HG03571 (cell line): Measurements from ENCODE around the gene ENTREP3.

ENCODE experiments used
- ATAC-seq: cut with Tn5 transposase; IDR thresholded peaks from one replicate; pipeline ENCODE4 v1.9.1; 2021; ENCODE audit not compliant: unreplicated experiment

ENTREP3 gene

DNA sequence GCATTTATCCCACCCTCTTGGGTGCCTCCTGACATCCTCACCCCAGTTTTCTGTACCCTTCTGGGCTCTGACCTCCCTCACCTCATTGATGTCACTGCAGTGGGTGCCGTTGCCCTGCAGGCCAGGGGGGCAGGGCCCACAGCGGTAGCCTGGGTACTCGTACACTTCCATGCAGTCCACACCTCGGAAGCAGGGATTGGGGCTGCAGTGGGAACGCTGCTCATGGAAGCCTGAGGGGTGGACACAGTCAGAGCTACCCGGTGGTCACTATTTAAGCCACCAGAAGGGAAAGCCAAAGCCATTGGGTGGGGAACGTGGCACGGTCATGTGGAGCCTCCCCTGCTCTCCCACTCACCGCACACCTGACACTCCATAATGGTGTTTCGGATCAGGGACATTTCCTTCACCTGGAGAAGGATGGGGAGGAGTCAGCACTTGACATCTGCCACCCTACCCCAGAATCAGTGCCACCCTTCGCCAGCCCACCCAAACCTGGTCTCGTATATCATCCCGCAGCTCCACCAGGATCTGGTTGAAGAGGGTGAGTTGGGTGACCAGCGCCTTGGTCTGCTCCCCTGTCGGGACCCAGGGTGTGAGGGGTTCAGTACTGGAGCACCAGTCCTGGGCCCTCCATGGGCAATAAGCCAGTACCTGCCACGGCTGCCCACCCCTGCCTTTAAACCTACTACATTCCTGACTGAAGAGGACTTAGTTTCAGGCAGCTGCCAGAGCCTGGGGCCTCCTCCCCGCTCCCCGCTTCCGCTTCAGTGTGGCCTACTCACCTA lies 52.4 kb downstream of the ENTREP3 start:
- ATAC-seq, result no peak

DNA sequence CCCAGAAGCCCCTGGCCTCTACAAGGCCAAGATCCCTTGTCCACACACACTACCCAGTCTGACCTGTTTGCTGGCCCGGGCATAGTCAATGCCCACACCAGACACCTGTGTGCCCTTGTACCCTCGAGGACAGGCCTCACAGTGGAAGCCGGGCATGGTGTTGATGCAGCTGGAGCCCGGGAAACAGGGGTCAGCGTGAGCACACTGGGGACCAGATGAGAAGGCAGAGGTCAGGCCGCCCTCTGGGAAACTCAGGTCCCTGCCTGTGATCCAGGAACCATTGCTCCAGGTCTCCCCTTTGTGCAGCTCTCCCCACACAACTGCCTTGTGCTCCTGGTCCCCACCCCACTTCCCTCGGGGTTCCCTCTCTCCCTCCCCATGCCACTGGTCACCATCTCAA lies 53.1 kb downstream of the ENTREP3 start:
- ATAC-seq, result no peak

DNA sequence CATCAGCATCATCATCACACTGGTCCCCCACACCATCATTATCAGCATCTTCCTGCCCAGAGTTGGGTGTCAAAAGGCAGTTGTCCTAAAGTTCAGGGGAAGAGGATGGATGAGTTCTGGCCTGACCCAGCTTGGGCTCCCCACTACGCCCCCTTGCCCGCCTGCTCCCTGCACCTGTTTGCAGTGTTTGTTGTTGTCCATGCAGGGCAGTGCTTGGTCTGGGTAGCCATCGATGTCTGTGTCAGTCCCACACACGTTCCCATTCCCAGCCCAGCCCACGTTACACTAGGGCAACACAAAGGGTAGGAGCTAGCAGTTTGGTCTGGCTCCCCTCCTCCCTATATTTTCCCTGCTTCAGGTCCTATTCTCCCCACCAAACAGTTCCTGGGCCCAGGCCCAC lies 54.4 kb downstream of the ENTREP3 start:
- ATAC-seq, result no peak

DNA sequence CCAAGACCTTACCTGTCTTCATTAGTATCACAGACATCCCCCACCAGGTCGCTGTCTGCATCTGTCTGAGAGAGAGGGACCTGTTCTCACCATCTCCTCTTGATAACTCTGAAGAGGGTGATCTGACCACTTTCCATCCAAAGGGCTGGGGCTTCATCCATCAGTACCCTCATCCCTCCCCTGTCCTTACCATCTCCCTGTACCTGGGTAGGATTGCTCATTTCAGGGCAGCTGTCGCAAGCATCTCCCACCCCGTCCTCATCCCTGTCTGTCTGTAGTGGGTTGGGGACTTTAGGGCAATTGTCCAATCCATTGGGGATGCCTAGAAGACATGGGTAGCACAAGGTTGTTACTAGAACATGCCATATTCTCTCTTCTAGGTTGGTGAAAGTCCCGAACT lies 55.5 kb downstream of the ENTREP3 start:
- no peak for ATAC-seq

- ATAC-seq, result no peak
Observed at GRCh38 chr1:155198547-155198906, 56.8 kb downstream of the ENTREP3 start.

- no peak for ATAC-seq
Observed at GRCh38 chr1:155197901-155198546, 57.3 kb downstream of the ENTREP3 start.
